HG03439 (cell line): ENCODE measurements around the gene FILIP1.

Experiments used
- ATAC-seq: cut with Tn5 transposase; IDR thresholded peaks from one replicate; pipeline ENCODE4 v1.9.1; 2021; ENCODE audit warnings: mild to moderate bottlenecking, moderate library complexity; ENCODE audit not compliant: unreplicated experiment

FILIP1 gene

GRCh38 chr6:75347898-75348610 is 145.5 kb downstream of the FILIP1 start:
- ATAC-seq: no peak

DNA sequence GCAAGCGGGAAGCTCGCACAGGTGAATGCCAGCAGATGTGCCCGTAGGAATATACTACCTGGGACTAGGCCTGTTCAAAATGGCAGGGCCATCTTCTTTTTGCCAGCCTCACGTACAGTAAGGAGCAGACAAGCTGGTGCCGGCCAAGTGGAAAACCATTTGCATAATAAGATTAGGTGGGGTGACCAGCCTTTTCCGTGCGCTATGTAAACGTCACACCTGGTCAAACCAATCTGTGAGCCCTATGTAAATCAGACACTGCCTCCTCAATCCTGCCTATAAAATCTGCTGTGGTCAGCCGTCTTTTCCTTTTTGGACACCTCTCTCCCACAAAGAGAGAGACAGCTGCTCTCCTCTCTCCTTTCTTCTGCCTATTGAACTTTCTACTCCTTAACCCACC is 148.2 kb downstream of the FILIP1 start:
- ATAC-seq: no peak

- no peak for ATAC-seq
These were observed 149.1 kb downstream of the FILIP1 start for GRCh38 chr6:75344455-75344854.

DNA sequence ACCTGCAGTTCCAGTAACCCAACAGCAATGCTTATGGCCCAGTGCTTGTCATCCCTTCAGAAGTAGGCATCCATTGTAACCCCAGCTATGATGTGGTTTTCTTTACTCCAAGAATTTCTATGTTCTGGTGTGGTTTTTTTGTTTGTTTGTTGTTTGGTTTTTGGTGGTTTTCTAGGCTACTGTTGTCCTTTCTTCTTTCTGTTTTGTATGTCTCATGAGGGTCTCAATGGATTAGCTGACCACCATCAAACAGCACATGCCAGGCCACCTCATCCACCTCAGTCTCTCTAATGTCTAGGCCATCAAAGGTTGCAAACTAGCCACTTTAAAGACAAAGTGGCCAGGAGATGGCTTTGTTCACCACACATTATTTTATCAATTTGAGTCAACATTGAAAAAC is 149.6 kb downstream of the FILIP1 start:
- no peak for ATAC-seq

- no peak for ATAC-seq
These were observed 155.6 kb downstream of the FILIP1 start for GRCh38 chr6:75337835-75338580.

GRCh38 chr6:75334266-75335040 is 159.1 kb downstream of the FILIP1 start:
- no peak for ATAC-seq

GRCh38 chr6:75333676-75334200 is 159.9 kb downstream of the FILIP1 start:
- ATAC-seq: no peak

GRCh38 chr6:75331151-75331550 is 162.4 kb downstream of the FILIP1 start:
- no peak for ATAC-seq

DNA sequence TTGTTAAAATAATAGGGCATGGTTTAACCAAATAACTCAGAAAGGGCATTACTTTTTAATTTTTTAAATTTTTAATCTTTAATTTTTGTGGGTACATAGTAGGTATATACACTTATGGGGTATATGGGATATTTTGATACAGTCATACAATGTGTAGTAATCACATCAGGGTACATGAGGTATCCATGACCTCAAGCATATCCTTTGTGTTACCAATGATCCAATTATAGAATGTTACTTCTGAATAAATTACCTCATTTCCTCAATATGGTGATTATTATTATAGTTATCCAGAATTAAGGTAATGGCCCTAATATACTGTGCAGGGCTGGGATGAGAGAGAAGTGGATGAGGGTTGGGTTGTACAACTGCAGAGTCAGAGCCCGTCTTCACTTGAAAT is 163.9 kb downstream of the FILIP1 start:
- no peak for ATAC-seq

GRCh38 chr6:75327807-75328206 is 165.8 kb downstream of the FILIP1 start:
- no peak for ATAC-seq

GRCh38 chr6:75326557-75327258 is 166.9 kb downstream of the FILIP1 start:
- no peak for ATAC-seq

GRCh38 chr6:75318900-75319299 is 174.7 kb downstream of the FILIP1 start:
- no peak for ATAC-seq

- no peak for ATAC-seq
These were observed 175.9 kb downstream of the FILIP1 start for GRCh38 chr6:75317503-75318206.

GRCh38 chr6:75315978-75316377 is 177.6 kb downstream of the FILIP1 start:
- no peak for ATAC-seq

DNA sequence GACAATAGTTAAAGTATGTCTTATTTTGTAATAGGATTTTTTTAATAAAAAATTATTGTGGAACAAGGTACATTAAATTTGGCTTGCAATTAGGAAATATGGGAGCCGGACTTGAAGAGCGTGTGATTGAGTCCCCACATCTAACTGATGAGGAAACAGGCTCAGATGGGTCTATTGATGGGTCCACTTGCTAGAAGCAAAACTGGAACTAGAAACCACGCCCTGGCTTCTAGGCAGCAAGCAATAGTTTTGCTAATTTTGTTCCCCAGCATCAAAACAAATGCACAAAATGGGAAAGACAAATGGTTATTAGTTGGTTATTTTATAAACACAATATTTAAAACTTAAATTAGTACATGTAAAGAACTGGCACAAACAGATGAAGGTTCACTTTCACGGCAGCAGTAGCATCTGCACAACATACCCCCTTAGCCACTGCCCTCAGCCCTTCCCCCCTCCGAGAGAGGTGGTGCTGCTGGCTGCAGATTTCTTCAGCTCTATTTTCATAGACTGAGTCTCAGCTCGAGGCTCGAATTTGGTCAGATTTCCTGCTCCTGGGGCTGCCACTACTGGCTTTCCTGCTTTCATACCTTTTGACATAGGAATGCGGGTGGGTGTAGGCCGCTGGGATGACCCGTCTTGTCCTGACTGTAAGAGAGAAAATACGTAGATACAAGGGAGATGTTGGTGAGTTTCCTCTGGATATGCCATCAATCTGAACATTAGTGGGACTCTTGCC is 185.2 kb downstream of the FILIP1 start:
- no peak for ATAC-seq

DNA sequence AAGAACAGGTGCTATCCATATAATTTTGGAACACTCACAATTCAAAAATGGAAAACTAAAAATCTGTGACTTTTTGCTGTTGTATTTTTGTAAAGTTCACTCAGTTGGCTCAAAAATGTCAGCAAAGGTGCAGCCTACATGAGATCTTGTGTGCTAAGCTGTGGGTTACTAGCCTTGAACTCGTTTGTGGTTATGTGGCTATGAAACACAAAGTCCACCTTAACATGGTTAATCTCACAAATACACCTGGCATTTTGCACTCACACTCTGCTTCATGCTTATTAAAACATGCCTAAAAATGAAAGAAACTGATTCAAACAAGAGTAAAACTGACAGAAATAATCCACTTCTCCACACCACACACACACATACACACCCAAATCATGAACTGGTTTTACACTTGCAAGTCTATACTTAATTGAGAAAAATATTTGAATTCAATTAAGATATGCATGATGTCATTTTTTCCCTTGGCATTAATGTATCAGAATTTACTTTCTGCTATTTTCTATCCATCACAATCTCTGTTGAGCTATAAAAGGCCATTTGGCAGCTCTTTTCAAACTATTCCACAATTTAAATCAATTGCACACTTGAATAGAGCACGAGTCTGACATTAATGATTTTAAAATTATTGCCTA is 186.1 kb downstream of the FILIP1 start:
- no peak for ATAC-seq

DNA sequence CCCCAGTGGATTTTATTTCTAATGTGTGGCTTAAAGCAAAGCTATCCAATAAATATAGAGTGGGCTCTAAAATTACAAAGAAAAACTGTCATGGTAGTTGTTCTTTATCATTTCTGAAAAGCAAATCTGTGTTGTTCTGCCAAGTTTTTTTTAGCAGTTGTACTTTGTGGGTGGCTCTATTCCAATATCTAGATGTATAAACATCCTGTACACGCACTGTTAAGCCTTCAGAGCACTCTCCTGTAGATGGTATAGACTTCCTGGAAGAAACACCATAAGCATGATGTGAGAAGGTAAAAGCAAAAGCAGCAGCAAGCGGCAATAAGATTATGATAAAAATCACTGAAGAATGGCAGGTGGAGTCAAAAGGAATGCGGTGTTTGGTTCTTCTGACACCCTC is 187.5 kb downstream of the FILIP1 start:
- no peak for ATAC-seq

DNA sequence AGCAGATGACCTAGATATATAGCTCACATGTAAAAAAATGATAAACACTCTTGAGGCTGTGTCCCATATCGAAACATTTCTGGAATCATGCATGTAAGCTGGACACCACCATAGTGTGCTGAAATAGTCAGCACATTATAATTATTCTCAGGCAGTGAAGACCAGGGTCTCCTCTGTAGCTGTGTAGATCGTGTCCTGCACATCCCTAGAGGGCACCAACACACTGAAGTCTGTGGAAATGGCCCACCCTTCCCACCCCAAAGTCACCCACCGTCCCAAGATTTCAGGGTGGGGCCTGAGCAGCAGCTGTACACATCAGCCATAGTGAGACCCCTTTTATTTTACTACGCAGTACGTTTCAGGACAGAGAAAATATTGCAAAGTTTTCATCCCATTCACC is 188.0 kb downstream of the FILIP1 start:
- no peak for ATAC-seq

- ATAC-seq: no peak
These were observed 191.3 kb downstream of the FILIP1 start for GRCh38 chr6:75302280-75302679.
